ENCODE measurements around the gene CHMP2A. TPM values are rescaled to one million over a fixed set of nuclear protein-coding genes. Genes with fewer than 3 reads are reported as not detected.

Gene CHMP2A
- total and polyA plus RNA-seq, 2 donors from 2014 or later: 142 to 294 TPM

GRCh38 chr19:58558066-58558622 lies 3.2 kb upstream of the CHMP2A start, which contains the start of gene UBE2M:
Gene UBE2M, minus strand, starts transcription at chr19:58558611. Its CDS starts 230 bp downstream, at chr19:58558381.
- H3K9me3 ChIP-seq (ENCODE audit: control insufficient read depth in 2 of 3, insufficient read depth in 1 of 3, low read length in 3 of 3): no peaks in the 10 kb centered on the region
- peak within 1 kb of the TSS; percentile 98 to 100 for H3K27ac ChIP-seq (ENCODE audit: low read depth in 2 of 2, low read length in 2 of 2)
- H3K4me3 ChIP-seq (ENCODE audit: low read length in 3 of 3): peak within 1 kb of the TSS; percentile 93 to 100 (median 95)
- H3K4me1 ChIP-seq (ENCODE audit: control insufficient read depth in 2 of 3, insufficient read depth in 2 of 3, low read depth in 1 of 3, low read length in 3 of 3): peaks cover 3 to 54% (median 26%) of the 10 kb centered on the region in 3 donors
- no peak for FAIRE-seq
- intact Hi-C loops (cut with DNase I): no loop called here
- DNase-seq: peak in 4 of 5 donors; percentile 33 to 94 (median 80)
- H3K9ac ChIP-seq (ENCODE audit: low read length in 3 of 3): peak within 1 kb of the TSS; percentile 96 to 100 (median 98)
- H3K36me3 ChIP-seq (ENCODE audit: control insufficient read depth in 2 of 3, insufficient read depth in 3 of 3, low read length in 3 of 3): peaks cover 0 to 11% (median 9%) of the 10 kb centered on the region in 3 donors
- TF ChIP-seq CTCF (IDR thresholded peaks at IDR 0.05; ENCODE audit: borderline replicate concordance, extremely low read depth, insufficient read depth): no peak
- no peaks in the 10 kb centered on the region for H3K27me3 ChIP-seq (ENCODE audit: control insufficient read depth, insufficient read depth, low read length)

- no peak for TF ChIP-seq CTCF (IDR thresholded peaks at IDR 0.05; ENCODE audit: borderline replicate concordance, extremely low read depth, insufficient read depth)
- Histone ChIP-seq H3K27ac (ENCODE audit: low read depth in 2 of 2, low read length in 2 of 2) (peak overlapping the region; percentile 90 to 98), H3K36me3 (ENCODE audit: control insufficient read depth in 2 of 3, insufficient read depth in 3 of 3, low read length in 3 of 3) (peaks cover 0 to 15% (median 12%) of the 10 kb centered on the region in 3 donors), H3K4me3 (ENCODE audit: low read length in 3 of 3) (peak overlapping the region; percentile 83 to 93 (median 91)), H3K9ac (ENCODE audit: low read length in 3 of 3) (peak overlapping the region; percentile 76 to 99 (median 98)), H3K9me3 (ENCODE audit: control insufficient read depth in 2 of 3, insufficient read depth in 1 of 3, low read length in 3 of 3) (no peaks in the 10 kb centered on the region), H3K27me3 (ENCODE audit: control insufficient read depth, insufficient read depth, low read length) (no peaks in the 10 kb centered on the region), H3K4me1 (ENCODE audit: control insufficient read depth in 2 of 3, insufficient read depth in 2 of 3, low read depth in 1 of 3, low read length in 3 of 3) (peaks cover 3 to 47% (median 26%) of the 10 kb centered on the region in 3 donors)
- FAIRE-seq: no peak
- intact Hi-C loops (cut with DNase I): no loop called here
- peak in 2 of 5 donors; percentile 73 to 76 for DNase-seq
Observed at GRCh38 chr19:58557221-58558065, 2.5 kb upstream of the CHMP2A start.

GRCh38 chr19:58556622-58557220 lies 1.8 kb upstream of the CHMP2A start:
- TF ChIP-seq CTCF (IDR thresholded peaks at IDR 0.05; ENCODE audit: borderline replicate concordance, extremely low read depth, insufficient read depth): no peak
- peaks cover 3 to 40% (median 23%) of the 10 kb centered on the region in 3 donors for H3K4me1 ChIP-seq (ENCODE audit: control insufficient read depth in 2 of 3, insufficient read depth in 2 of 3, low read depth in 1 of 3, low read length in 3 of 3)
- H3K36me3 ChIP-seq (ENCODE audit: control insufficient read depth in 2 of 3, insufficient read depth in 3 of 3, low read length in 3 of 3): peaks cover 2 to 22% (median 16%) of the 10 kb centered on the region in 3 donors
- peak overlapping the region in 2 of 3 donors; percentile 81 to 99 for H3K9ac ChIP-seq (ENCODE audit: low read length in 3 of 3)
- intact Hi-C loops (cut with DNase I): no loop called here
- H3K27me3 ChIP-seq (ENCODE audit: control insufficient read depth, insufficient read depth, low read length): no peaks in the 10 kb centered on the region
- FAIRE-seq (no peak), DNase-seq (peak in 1 of 5 donors; percentile 37)
- H3K4me3 ChIP-seq (ENCODE audit: low read length in 3 of 3): peak overlapping the region in 2 of 3 donors; percentile 91 to 93
- peak overlapping the region in 1 of 2 donors; percentile 12 for H3K27ac ChIP-seq (ENCODE audit: low read depth in 2 of 2, low read length in 2 of 2)
- H3K9me3 ChIP-seq (ENCODE audit: control insufficient read depth in 2 of 3, insufficient read depth in 1 of 3, low read length in 3 of 3): no peaks in the 10 kb centered on the region
